ENCODE measurements around the gene STRN4. TPM values are rescaled to one million over a fixed set of nuclear protein-coding genes. Genes with fewer than 3 reads are reported as not detected.

Gene STRN4
- total and polyA plus RNA-seq, 9 of the 15 experiments (the other 6 are each of a cell fraction or from before 2014, with no cell fraction given), result 0.62 to 83.7 (median 36.9) TPM

- no peak for TF ChIP-seq EHMT2 (IDR thresholded peaks at IDR 0.05)
- TF ChIP-seq TFAM (CRISPR knock-in tag; conservative IDR thresholded peaks at IDR 0.05), result no peak
- TF ChIP-seq NKRF (IDR thresholded peaks at IDR 0.05; ENCODE audit: borderline replicate concordance), result no peak
- no peak for TF ChIP-seq PRPF4 (IDR thresholded peaks at IDR 0.05; ENCODE audit: insufficient read depth, low read depth, low read length, poor library complexity, severe bottlenecking)
- no peak for TF ChIP-seq MGA (IDR thresholded peaks at IDR 0.05)
- TF ChIP-seq XRCC3 (IDR thresholded peaks at IDR 0.05), result no peak
- TF ChIP-seq ZNF133 (CRISPR knock-in tag; IDR thresholded peaks at IDR 0.05), result no peak
- no peak for TF ChIP-seq ZNF785 (CRISPR knock-in tag; IDR thresholded peaks at IDR 0.05)
- TF ChIP-seq NRF1 (conservative IDR thresholded peaks at IDR 0.05 in 1 of 2, IDR thresholded peaks at IDR 0.05 in 1 of 2), result peak; percentile 29 to 69; a peak in 2 of 4 replicates
- no peak for TF ChIP-seq OTX1 (CRISPR knock-in tag; IDR thresholded peaks at IDR 0.05)
- no peak for TF ChIP-seq ZNF584 (CRISPR knock-in tag; IDR thresholded peaks at IDR 0.05; ENCODE audit: low read depth)
- TF ChIP-seq GABPA (tag; conservative IDR thresholded peaks at IDR 0.05; ENCODE audit: low read depth), result no peak
- no peak for TF ChIP-seq ATF4 (CRISPR knock-in tag; IDR thresholded peaks at IDR 0.05)
- TF ChIP-seq GATAD2A (IDR thresholded peaks at IDR 0.05), result no peak
Measured at GRCh38 chr19:46746281-46747057, at the start of gene STRN4 (continued).
